Epidermal melanocyte (primary cell): ENCODE results near the gene NMD3.

Experiments used
- DNase-seq: peaks from one replicate; pipeline ENCODE4 v3.0.0; 2011; ENCODE audit warnings: low spot score; ENCODE audit not compliant: insufficient read length

The NMD3 gene

DNA sequence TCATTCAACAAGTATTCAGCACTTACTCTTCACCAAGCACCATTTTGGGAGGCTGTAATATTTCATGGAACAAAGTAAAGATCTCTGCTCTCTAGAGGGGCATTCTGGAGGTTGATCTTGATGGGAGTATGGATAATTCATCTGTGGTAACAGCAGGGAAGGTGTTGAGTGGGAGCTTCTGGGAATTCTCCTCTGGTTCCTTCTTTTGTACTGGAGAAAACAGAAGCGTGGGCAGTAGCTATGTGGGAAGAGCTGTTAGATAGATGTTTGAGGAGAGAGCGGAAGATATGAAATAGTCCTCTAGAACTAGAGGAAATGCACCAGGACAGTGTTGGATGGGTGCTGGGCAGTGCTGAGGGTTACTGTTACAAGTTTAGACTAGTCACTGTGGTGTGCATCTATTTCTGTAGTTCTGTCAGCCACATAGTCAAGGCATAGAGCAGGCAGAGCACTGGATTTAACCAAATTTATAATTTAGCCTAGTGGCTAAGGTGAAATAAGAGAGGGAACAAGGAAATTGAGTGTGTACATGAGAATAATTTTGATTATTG, 9.6 kb downstream of the NMD3 start:
- DNase-seq: no peak

DNA sequence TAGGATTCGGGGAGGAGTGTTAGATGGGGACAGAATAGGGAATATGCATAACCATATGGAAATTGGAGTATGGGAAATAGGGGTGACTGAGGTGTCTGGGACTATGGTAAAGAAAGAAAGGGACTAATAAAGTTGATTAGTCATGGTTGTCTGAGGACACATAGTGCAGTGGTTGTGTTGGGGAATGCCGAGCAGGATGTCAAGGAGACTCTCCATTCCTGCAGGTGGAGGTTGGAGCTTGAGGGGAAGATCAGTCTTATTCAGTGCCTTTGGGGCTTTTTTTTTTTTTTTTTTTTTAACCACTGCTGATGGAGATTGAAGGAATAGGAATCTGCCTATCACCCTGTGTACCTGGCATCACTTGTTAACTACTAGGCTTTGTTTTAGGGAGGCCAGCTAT, 10.8 kb downstream of the NMD3 start:
- no peak for DNase-seq

DNA sequence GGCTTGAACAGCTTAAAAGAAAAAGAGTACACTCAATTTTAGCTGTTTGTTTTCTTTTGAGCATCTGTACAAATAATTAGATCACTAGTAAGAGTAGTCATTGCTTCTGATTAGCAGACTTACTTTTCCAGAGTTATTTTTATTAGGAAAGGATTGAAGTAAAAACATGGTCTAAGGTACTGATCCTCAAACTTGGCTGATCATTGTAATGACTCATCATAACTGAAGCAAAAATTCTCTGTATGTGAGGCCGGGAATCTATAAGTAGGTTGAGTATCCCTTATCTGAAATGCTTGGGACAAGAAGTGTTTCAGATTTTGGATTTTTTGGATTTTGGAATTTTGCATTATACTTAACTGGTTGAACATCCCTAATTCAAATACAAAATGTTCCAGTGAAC, 12.4 kb downstream of the NMD3 start:
- DNase-seq: no peak

DNA sequence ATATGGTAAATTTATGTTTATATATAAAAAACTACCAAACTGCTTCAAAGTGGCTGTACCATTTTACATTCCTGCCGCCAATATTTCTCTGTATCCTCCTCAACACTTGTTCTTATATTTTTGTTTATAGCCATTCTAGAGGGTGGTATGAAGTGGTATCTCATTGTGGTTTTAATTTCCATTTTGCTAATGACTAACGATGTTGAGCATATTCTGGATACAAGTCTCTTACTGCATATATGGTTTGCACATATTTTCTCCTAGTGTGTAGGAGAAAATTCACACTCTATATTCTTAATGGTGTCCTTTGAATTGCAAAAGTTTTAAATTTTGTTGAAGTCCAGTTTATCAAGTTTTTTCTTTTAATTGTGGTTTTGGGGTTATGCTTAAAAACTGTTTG, 15.1 kb downstream of the NMD3 start:
- DNase-seq: no peak

DNA sequence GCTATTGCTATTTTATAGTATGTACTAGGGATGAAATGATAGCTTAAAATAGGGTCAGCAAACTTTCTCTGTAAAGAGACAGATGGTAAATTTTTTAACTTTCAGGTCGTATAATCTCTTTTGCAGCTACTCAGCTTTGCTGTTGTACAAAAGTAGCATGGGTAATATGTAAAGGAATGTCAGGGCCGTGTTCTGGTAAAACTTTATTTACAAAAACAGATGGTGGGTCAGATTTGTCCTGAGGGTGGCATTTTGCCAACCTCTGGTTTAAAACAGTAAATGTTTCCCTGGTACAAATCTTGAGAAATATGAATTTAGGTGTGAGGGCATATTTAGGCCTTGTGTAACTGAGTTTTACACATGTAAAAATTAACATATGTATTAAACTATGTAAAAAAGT, 18.6 kb downstream of the NMD3 start:
- DNase-seq: no peak

DNA sequence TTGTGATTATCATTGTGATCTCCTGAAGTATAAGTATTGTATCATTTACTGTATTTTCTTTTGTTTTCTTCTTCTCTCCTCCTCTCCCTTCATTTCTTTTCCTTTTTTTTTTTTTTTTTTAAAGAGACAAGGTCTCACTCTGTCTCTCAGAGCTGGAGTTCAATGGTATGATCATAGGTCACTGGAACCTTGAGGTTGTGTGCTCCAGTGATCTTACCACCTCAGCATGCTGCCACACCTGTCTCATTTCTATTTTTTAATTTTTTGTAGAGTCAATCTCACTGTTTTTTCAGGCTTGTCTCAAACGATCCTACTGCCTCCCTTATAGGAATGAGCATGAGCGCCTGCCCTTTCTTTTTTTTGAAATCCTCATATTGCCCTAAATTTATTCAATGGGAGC, 23.4 kb downstream of the NMD3 start:
- no peak for DNase-seq

DNA sequence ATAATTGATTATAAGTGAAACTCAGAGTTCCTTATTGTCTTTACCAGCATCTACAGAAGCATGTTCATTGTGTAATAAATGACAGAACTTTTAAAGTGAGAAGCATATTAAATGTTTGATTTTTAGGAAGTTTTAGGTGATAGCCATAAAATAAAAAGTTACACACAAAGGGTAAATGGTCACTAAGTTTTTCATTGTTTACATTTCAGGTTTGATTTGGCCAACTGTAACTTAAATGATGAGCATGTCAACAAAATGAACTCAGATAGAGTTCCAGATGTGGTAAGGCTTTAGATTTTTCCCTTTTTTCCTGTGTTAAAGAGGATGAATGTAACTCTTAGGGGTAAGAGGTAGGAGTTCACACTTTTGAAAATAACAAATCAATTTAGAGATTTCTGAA, 25.9 kb downstream of the NMD3 start:
- no peak for DNase-seq

DNA sequence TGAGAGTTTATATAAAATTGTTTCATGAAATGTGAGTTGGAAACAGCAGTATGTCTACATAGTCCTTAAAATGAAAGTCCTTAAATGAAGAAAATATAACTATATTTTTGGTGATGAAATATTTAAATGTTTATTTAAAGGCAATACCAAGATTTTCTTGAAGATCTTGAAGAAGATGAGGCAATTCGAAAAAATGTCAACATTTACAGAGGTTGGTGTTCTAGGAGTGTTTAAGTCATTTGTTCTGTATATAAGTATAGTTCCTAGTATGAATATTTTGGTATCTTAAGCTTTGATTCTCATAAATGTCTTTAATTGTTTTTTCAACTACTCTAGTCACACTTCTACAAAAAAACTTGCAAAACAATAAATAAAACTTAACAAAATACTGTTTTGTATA, 29.0 kb downstream of the NMD3 start:
- no peak for DNase-seq

DNA sequence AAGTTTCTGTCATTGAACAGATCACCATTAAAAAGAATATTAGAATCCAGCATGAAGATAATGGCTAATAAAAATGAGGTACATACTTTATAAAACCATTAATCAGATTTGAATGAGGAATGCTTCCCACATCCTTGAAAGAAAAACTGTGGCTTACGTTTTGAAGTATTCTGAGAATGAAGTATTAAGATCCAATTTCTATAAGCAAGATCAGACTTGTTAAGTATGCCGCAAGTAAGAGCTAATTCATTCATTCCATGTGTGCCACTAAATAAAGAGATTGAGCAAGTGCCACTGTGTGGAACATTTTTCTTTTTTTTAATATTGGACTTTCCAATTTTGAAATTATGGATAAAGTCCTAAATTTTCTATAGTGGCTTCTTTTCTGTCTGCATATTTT, 30.6 kb downstream of the NMD3 start:
- DNase-seq: no peak

DNA sequence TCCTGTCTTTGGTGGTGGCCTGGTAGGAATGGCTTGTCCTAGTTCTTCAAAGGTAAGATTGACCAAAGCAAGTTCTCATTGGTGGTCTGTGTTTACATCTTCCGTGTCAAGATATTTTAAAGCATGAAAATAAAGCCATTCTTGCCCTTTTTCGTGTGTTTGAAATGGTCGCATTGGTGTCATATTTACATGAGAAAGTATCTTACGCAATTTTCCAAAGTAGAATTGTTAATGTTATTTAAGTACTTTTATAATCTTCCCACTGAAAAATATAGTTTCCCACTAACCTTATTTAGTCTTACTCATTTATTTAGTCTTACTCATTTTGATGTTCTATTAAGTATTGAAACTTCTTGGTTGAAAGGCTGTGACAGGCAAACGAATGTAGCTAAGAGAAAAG, 31.0 kb downstream of the NMD3 start:
- no peak for DNase-seq

DNA sequence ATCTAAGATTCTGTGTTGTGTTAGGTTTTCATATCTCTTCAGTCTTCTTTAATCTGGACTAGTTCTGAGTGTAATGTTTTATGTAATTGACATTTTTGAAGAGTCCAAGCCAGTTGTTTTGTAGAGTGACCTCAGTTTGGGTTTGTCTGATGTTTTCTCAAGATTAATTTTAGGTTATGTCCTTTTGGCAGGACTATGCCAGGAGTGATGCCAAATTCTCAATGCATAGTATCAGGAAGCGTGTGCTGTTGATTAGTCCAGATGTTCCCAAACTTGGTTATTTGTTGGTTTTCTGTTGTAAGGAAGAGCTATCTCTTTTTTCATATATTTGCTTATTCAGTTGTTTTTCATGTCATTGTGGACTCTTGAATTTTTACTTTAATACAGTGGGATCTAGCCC, 32.6 kb downstream of the NMD3 start:
- DNase-seq: no peak

DNA sequence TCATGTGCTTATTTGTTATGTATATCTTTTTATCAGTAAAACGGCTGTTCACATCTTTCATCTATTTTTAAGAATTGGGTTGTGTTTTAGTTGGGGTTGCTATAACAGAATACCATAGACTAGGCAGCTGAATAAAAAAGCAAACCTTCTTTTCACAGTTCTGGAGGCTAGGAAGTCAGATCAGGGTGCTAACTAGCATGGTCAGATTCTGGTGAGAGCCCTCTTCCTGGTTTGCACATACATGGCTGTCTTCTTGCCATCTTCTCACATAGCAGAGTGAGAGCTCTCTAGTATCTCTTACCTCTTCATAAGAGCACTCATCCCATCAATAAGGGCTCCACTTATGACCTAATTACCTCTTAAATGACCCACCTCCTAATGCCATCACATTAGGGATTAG, 33.8 kb downstream of the NMD3 start:
- no peak for DNase-seq

DNA sequence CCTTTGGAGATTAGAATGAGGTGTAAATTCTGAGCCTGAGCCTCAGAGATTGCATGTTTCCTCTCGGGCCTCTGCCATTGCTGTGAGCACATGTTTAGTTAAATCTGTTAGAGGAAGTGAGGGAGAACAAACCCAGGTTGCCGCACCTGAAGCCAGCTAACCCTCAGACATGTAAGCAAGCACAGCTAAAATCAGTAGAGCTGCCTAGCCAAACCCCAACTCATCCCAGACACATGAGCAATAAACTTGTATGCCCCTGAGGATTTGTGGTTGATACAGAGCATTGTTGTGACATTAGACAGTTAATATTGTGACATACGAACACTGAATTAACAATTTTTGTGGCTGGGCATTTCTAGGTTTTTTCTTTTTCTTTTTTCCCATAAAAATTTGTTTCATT, 41.9 kb downstream of the NMD3 start:
- no peak for DNase-seq

DNA sequence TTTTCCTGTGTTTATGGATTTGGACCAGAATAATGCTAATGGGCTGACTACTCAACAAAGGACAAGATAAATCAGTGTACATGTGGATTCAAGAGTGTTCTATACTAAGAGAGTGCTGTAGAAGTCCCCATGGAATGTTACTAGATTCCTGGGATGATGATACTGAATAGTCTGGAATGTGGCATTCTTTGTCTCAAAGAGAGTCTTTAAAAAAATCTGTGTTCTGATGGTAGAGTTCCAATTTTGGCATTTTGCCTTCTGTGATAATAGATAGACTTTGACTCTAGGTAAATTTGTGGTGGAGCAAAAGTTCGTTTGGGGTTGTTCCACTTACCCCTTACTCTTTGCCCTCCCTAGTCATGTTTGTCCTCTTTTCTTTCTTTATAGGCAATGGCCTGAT, 43.7 kb downstream of the NMD3 start:
- DNase-seq: no peak

DNA sequence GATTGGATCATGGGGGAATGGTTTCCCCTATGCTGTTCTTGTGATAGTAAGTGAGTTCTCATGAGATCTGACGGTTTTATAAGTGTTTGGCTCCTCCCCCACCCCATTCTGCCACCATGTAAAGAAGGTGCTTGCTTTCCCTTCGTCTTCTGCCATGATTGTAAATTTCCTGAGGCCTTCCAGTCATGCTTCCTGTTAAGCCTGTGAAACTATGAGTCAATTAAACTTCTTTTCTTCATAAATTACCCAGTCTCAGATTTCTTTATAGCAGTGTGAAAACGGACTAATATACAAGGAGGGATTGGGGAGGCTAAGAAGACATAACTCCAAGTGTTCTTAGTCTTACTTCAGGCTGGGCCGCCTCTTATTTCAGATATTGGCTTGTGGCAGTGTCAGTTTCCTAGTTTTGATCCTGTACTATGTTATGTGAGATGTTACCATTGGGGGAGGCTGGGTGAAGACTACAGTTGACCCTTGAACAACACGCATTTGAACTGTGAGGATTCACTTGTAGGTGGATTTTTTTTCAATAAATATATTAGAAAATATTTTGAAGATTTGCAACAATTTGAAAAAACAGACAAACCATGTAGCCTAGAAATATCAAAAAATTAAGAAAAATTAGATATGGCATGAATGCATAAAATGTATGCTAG, 44.9 kb downstream of the NMD3 start:
- DNase-seq: no peak

DNA sequence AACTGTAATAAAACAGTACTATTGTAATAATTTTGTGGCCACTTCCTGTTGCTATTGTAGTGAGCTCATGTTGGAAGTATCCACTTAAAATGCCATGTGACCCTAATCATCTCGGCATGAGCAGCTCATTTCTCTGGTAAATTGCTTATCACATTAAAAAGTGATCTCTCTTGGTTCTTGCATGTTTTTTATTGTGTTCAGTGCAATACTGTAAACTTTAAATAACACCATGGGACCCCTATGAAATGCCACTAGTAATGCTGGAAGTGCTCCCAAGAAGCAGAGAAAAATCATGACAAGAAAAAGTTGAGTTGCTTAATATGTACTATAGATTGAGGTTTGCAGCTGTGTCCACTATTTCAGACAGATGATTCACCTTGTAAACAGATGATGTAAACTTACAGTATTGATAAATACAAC, 45.6 kb downstream of the NMD3 start:
- no peak for DNase-seq

DNA sequence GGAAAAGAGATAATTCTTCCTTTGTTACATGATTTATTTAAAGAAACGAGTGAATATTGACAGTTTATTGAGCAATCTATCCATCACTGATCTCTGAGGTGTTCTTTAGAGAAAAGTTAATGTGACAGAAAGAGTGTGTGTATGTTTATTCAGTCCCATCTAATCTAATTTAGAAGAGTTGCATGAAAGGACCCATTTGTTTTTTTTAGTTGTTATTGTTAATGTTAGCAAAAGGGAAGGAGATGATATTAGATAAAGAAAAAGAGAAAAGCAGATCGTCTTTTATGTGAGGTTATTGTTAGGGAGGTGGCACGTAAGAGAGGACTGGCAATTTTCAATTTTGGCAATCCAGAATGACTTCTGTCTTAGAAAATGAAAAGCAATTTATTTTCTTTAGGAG, 46.5 kb downstream of the NMD3 start:
- no peak for DNase-seq

DNA sequence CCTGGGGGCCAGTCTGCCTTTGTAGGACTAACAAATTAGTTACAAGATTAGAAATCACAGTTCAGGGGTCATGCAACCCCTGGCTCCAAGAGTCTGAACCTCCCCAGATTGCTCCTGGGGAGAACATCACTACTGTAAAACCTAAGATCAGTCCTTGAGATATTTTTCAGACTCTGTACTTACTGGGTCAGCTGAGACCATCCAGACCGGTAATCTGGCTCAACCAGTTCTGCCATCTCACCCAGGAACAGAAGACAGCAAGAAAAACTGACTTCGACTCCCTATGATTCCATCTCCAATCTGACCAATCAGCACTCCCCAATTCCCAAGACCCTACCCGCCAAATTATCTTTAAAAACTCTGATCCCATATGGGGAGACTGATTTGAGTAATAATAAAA, 47.5 kb downstream of the NMD3 start:
- DNase-seq: no peak

DNA sequence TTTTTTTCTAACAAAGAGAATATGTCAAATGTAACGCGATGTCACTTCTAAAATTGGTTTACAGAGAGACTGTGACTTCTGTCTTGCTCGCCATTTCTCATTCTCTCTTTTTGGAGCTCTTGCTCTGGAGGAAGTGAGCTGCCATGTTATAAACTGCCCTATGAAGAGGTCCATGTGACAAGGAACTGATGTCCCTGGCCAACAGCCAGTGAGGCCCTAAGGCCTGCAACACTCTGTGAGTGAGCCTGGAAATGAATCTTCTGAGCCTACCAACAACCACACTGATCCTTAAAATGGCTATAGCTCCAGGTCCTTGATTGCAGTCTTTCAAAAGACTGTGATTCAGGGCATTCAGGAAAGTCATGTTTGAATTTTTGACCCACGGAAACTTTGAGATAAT, 49.9 kb downstream of the NMD3 start:
- no peak for DNase-seq

DNA sequence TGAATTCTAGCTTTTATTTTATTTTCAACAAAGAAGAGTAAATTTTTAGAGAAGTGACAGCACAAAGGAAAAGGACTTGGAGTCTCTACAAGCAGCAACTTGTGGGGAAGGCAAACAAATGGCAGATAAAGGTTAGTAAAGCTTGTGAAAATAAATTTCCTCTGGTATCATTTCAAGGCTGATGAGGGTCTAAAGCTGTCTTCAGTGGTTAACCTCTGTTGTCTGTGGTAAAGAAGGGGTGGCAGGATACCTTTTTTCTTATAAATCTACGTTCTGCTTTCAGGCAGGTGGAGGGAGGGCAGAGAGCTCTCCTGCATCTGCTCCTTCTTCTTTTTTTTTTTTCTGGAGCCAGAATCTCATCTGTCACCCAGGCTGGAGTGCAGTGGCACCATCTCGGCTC, 50.5 kb downstream of the NMD3 start:
- no peak for DNase-seq

DNA sequence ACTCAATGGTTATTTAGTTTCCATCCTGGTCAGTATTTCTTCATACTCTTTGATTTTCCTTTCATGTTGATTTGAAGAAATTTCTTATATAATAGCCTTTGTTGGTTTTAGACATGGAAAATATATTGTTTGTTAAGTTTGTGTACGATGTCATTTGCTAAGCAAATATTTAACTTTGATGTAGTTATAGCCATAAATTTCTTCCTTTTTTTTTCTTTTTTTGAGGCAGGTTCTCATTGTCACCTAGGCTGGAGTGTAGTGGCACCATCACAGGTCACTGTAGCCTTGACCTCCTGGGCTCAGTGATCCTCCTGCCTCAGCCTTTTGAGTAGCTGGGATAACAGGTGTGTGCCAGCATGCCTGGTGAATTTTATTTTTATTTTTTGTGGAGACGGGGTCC, 51.4 kb downstream of the NMD3 start:
- no peak for DNase-seq

DNA sequence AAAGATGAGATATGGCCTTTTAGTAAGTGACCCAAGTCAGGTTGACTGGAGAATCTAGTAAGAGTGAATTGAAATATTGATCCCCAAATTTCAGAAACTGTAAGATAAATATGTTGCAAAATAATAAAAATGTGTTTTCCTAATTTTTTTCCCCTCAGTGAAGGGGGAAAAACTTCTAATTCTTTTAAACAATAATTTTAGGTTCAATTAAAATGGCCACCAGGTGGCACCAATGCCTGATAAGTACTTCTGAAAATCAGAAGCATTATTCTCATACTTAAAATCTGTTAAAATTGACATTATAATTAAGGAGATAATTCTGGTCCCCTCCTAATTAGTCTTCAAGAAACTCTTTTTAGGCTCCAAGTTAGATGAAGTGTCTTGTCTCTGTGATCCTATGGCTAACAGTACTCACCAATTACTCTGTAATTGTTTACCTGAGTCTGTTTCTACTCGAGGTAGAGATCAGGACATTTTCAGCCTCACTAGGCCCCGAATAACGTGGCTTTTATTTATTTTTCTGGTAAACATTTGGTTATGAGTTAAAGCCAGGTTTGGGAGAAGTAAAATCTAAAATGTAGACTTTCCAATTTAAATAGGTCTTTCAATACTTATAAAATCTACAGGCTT, 52.6 kb downstream of the NMD3 start:
- peak; percentile 19 for DNase-seq

DNA sequence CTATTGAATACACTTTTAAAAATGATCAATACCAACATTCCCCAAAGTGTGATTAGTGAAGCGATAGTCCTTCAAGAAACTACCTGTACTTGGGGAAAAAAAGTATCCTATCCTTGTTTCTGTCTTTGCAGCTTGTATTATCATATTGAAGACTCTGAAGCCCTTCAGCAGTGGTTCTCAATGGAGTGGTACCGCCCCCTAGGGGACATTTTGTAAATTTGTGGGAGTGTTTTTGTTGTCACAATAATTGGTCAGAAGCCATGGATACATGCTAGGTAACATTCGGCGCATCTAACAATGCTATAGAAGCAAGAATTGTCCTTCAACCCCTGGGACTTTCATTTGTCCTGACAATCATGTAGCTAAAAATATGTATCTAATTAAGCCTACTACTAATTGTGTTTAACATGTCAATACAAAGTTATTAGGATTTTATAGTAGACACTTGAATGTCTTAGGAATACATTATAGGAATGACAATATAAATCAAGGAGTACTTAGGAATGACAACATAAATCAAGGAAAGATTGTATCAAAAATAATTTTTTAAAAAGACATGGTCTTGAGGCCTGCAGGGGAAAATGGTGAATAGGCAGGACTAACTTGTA, 53.7 kb downstream of the NMD3 start:
- no peak for DNase-seq
